GM13977 (cell line): ENCODE results near the gene UTF1.

ENCODE experiments used
- DNase-seq: peaks from one replicate; pipeline ENCODE4 v3.0.0; 2012; ENCODE audit warnings: low spot score
- CTCF ChIP-seq: IDR thresholded peaks from 2 replicates; pipeline ENCODE4 v1.5.1; 2012; ENCODE audit warnings: mild to moderate bottlenecking, control low read depth; ENCODE audit not compliant: insufficient read depth; ENCODE audit errors: extremely low read depth, missing control alignments
- in situ Hi-C: fragments of 300-500 bp; cut with MboI; formaldehyde crosslinking; loops from one replicate; pipeline ENCODE4 v1.12.0; 2022; ENCODE audit warnings: low sequenced_read_pairs, low pct_unique_long_range_greater_than_20kb, mixed read lengths, inconsistent platforms; ENCODE audit not compliant: unreplicated experiment

Gene UTF1

GRCh38 chr10:133273534-133274143, 43.6 kb downstream of the UTF1 start:
- no peak for TF ChIP-seq CTCF
- DNase-seq: no peak
- in situ Hi-C loops: no loop called here

GRCh38 chr10:133274751-133275683, 45.0 kb downstream of the UTF1 start:
- DNase-seq: peak; percentile 93
- no peak for TF ChIP-seq CTCF
- in situ Hi-C loops: no loop called here

GRCh38 chr10:133275684-133276092, 45.7 kb downstream of the UTF1 start:
- peak; percentile 50 for TF ChIP-seq CTCF
- in situ Hi-C loops: no loop called here
- peak; percentile 81 for DNase-seq

GRCh38 chr10:133276100-133276434, 46.0 kb downstream of the UTF1 start:
- in situ Hi-C loops: no loop called here
- no peak for TF ChIP-seq CTCF
- no peak for DNase-seq

GRCh38 chr10:133276435-133277201, 46.6 kb downstream of the UTF1 start, which contains the start of gene ADAM8:
ADAM8 (minus strand) TSS chr10:133276868; CDS start chr10:133276817, 51 bp downstream.
- peak; percentile 96 for DNase-seq
- TF ChIP-seq CTCF: no peak
- in situ Hi-C loops: no loop called here

GRCh38 chr10:133277277-133277992, 47.4 kb downstream of the UTF1 start:
- in situ Hi-C loops: no loop called here
- no peak for TF ChIP-seq CTCF
- no peak for DNase-seq
